ENCODE results near the gene ESR1.

ESR1 gene

GRCh38 chr6:152143359-152143758 lies 335.9 kb downstream of the ESR1 start:
- no peaks in the 10 kb centered on the region for H3K27me3 ChIP-seq (ENCODE audit: insufficient read depth, low read length, poor library complexity)
- no peak overlapping the region for H3K9ac ChIP-seq (ENCODE audit: low read length)
- no peak overlapping the region for H3K27ac ChIP-seq (ENCODE audit: low read depth, low read length)
- no peak overlapping the region for H3K56ac ChIP-seq (ENCODE audit: low read length)
- H2AK5ac ChIP-seq (ENCODE audit: low read length), result no peak overlapping the region
- no peaks in the 10 kb centered on the region for H3K36me3 ChIP-seq (ENCODE audit: control insufficient read depth, insufficient read depth, low read length)
- no peak overlapping the region for H4K5ac ChIP-seq (ENCODE audit: low read length)
- no peak overlapping the region for H3K23ac ChIP-seq (ENCODE audit: low read length)
- no peak overlapping the region for H2BK120ac ChIP-seq (ENCODE audit: low read depth, low read length)
- no peaks in the 10 kb centered on the region for H3K79me2 ChIP-seq (ENCODE audit: control insufficient read depth, insufficient read depth, low read length)
- H3K79me1 ChIP-seq (ENCODE audit: low read length), result no peaks in the 10 kb centered on the region
- H2BK15ac ChIP-seq (replicated peaks; ENCODE audit: low read depth), result no peak overlapping the region
- no peak overlapping the region for H4K8ac ChIP-seq (ENCODE audit: low read depth, low read length)
- no peaks in the 10 kb centered on the region for H3K4me1 ChIP-seq (ENCODE audit: control insufficient read depth, low read depth, low read length)
- no peak overlapping the region for H3K4me3 ChIP-seq (ENCODE audit: low read length)
- no peak overlapping the region for H3K18ac ChIP-seq (ENCODE audit: low read length)
- WGBS (ENCODE audit: extremely low coverage, insufficient coverage, low lambda C conversion rate), result no CpG with 5 or more reads among the region's 11 CpGs
- no peak overlapping the region for H3K4me2 ChIP-seq (ENCODE audit: low read length)
- no peak overlapping the region for H2BK5ac ChIP-seq (ENCODE audit: low read length)
- no peak overlapping the region for H3K4ac ChIP-seq (ENCODE audit: low read depth, low read length)
- DNase-seq, result no peak

GRCh38 chr6:152146385-152146784 lies 338.9 kb downstream of the ESR1 start:
- Histone ChIP-seq H3K79me1 (ENCODE audit: low read length) (no peaks in the 10 kb centered on the region), H3K36me3 (ENCODE audit: control insufficient read depth, insufficient read depth, low read length) (no peaks in the 10 kb centered on the region), H3K4ac (ENCODE audit: low read depth, low read length) (no peak overlapping the region), H3K18ac (ENCODE audit: low read length) (no peak overlapping the region), H4K5ac (ENCODE audit: low read length) (no peak overlapping the region), H4K8ac (ENCODE audit: low read depth, low read length) (no peak overlapping the region), H2BK15ac (replicated peaks; ENCODE audit: low read depth) (no peak overlapping the region), H3K4me3 (ENCODE audit: low read length) (no peak overlapping the region), H3K9ac (ENCODE audit: low read length) (no peak overlapping the region), H3K27ac (ENCODE audit: low read depth, low read length) (no peak overlapping the region), H3K23ac (ENCODE audit: low read length) (no peak overlapping the region), H3K27me3 (ENCODE audit: insufficient read depth, low read length, poor library complexity) (no peaks in the 10 kb centered on the region), H2BK120ac (ENCODE audit: low read depth, low read length) (no peak overlapping the region), H3K4me1 (ENCODE audit: control insufficient read depth, low read depth, low read length) (no peaks in the 10 kb centered on the region), H3K4me2 (ENCODE audit: low read length) (no peak overlapping the region), H2BK5ac (ENCODE audit: low read length) (no peak overlapping the region), H3K79me2 (ENCODE audit: control insufficient read depth, insufficient read depth, low read length) (no peaks in the 10 kb centered on the region), H2AK5ac (ENCODE audit: low read length) (no peak overlapping the region), H3K56ac (ENCODE audit: low read length) (no peak overlapping the region)
- no CpG with 5 or more reads among the region's 1 CpG for WGBS (ENCODE audit: extremely low coverage, insufficient coverage, low lambda C conversion rate)
- DNase-seq, result no peak

- Histone ChIP-seq H3K4me1 (ENCODE audit: control insufficient read depth, low read depth, low read length) (no peaks in the 10 kb centered on the region), H2AK5ac (ENCODE audit: low read length) (no peak overlapping the region), H3K27ac (ENCODE audit: low read depth, low read length) (no peak overlapping the region), H3K56ac (ENCODE audit: low read length) (no peak overlapping the region), H3K27me3 (ENCODE audit: insufficient read depth, low read length, poor library complexity) (no peaks in the 10 kb centered on the region), H3K18ac (ENCODE audit: low read length) (no peak overlapping the region), H3K36me3 (ENCODE audit: control insufficient read depth, insufficient read depth, low read length) (no peaks in the 10 kb centered on the region), H3K23ac (ENCODE audit: low read length) (no peak overlapping the region), H3K79me1 (ENCODE audit: low read length) (no peaks in the 10 kb centered on the region), H3K4ac (ENCODE audit: low read depth, low read length) (no peak overlapping the region), H4K8ac (ENCODE audit: low read depth, low read length) (no peak overlapping the region), H2BK5ac (ENCODE audit: low read length) (no peak overlapping the region), H2BK120ac (ENCODE audit: low read depth, low read length) (no peak overlapping the region), H3K4me3 (ENCODE audit: low read length) (no peak overlapping the region), H3K4me2 (ENCODE audit: low read length) (no peak overlapping the region), H2BK15ac (replicated peaks; ENCODE audit: low read depth) (no peak overlapping the region), H3K79me2 (ENCODE audit: control insufficient read depth, insufficient read depth, low read length) (no peaks in the 10 kb centered on the region), H4K5ac (ENCODE audit: low read length) (no peak overlapping the region), H3K9ac (ENCODE audit: low read length) (no peak overlapping the region)
- DNase-seq, result no peak
- no CpG with 5 or more reads among the region's 6 CpGs for WGBS (ENCODE audit: extremely low coverage, insufficient coverage, low lambda C conversion rate)
Observed at GRCh38 chr6:152147269-152147668, 339.8 kb downstream of the ESR1 start.

GRCh38 chr6:152148412-152148811 lies 340.9 kb downstream of the ESR1 start:
- H3K27ac ChIP-seq (ENCODE audit: low read depth, low read length), result no peak overlapping the region
- no peaks in the 10 kb centered on the region for H3K4me1 ChIP-seq (ENCODE audit: control insufficient read depth, low read depth, low read length)
- DNase-seq, result no peak
- no peak overlapping the region for H4K8ac ChIP-seq (ENCODE audit: low read depth, low read length)
- WGBS (ENCODE audit: extremely low coverage, insufficient coverage, low lambda C conversion rate), result no CpG with 5 or more reads among the region's 1 CpG
- no peak overlapping the region for H3K4ac ChIP-seq (ENCODE audit: low read depth, low read length)
- H3K4me2 ChIP-seq (ENCODE audit: low read length), result no peak overlapping the region
- no peak overlapping the region for H3K18ac ChIP-seq (ENCODE audit: low read length)
- H3K56ac ChIP-seq (ENCODE audit: low read length), result no peak overlapping the region
- H3K79me2 ChIP-seq (ENCODE audit: control insufficient read depth, insufficient read depth, low read length), result no peaks in the 10 kb centered on the region
- no peak overlapping the region for H2BK15ac ChIP-seq (replicated peaks; ENCODE audit: low read depth)
- no peaks in the 10 kb centered on the region for H3K27me3 ChIP-seq (ENCODE audit: insufficient read depth, low read length, poor library complexity)
- H2AK5ac ChIP-seq (ENCODE audit: low read length), result no peak overlapping the region
- no peaks in the 10 kb centered on the region for H3K36me3 ChIP-seq (ENCODE audit: control insufficient read depth, insufficient read depth, low read length)
- no peaks in the 10 kb centered on the region for H3K79me1 ChIP-seq (ENCODE audit: low read length)
- no peak overlapping the region for H2BK5ac ChIP-seq (ENCODE audit: low read length)
- no peak overlapping the region for H3K9ac ChIP-seq (ENCODE audit: low read length)
- H3K4me3 ChIP-seq (ENCODE audit: low read length), result no peak overlapping the region
- H4K5ac ChIP-seq (ENCODE audit: low read length), result no peak overlapping the region
- no peak overlapping the region for H2BK120ac ChIP-seq (ENCODE audit: low read depth, low read length)
- no peak overlapping the region for H3K23ac ChIP-seq (ENCODE audit: low read length)

GRCh38 chr6:152150196-152150595 lies 342.7 kb downstream of the ESR1 start:
- Histone ChIP-seq H3K79me2 (ENCODE audit: control insufficient read depth, insufficient read depth, low read length) (no peaks in the 10 kb centered on the region), H2BK120ac (ENCODE audit: low read depth, low read length) (no peak overlapping the region), H2AK5ac (ENCODE audit: low read length) (no peak overlapping the region), H3K4me3 (ENCODE audit: low read length) (no peak overlapping the region), H2BK15ac (replicated peaks; ENCODE audit: low read depth) (no peak overlapping the region), H3K36me3 (ENCODE audit: control insufficient read depth, insufficient read depth, low read length) (no peaks in the 10 kb centered on the region), H3K9ac (ENCODE audit: low read length) (no peak overlapping the region), H3K56ac (ENCODE audit: low read length) (no peak overlapping the region), H3K4me2 (ENCODE audit: low read length) (no peak overlapping the region), H3K27ac (ENCODE audit: low read depth, low read length) (no peak overlapping the region), H4K5ac (ENCODE audit: low read length) (no peak overlapping the region), H3K18ac (ENCODE audit: low read length) (no peak overlapping the region), H4K8ac (ENCODE audit: low read depth, low read length) (no peak overlapping the region), H3K23ac (ENCODE audit: low read length) (no peak overlapping the region), H3K27me3 (ENCODE audit: insufficient read depth, low read length, poor library complexity) (no peaks in the 10 kb centered on the region), H3K79me1 (ENCODE audit: low read length) (no peaks in the 10 kb centered on the region), H3K4ac (ENCODE audit: low read depth, low read length) (no peak overlapping the region), H2BK5ac (ENCODE audit: low read length) (no peak overlapping the region), H3K4me1 (ENCODE audit: control insufficient read depth, low read depth, low read length) (no peaks in the 10 kb centered on the region)
- DNase-seq, result no peak
- no CpG with 5 or more reads among the region's 3 CpGs for WGBS (ENCODE audit: extremely low coverage, insufficient coverage, low lambda C conversion rate)

- Histone ChIP-seq H2BK15ac (replicated peaks; ENCODE audit: low read depth) (no peak overlapping the region), H2AK5ac (ENCODE audit: low read length) (no peak overlapping the region), H2BK120ac (ENCODE audit: low read depth, low read length) (no peak overlapping the region), H3K18ac (ENCODE audit: low read length) (no peak overlapping the region), H3K23ac (ENCODE audit: low read length) (no peak overlapping the region), H4K8ac (ENCODE audit: low read depth, low read length) (no peak overlapping the region), H3K4me2 (ENCODE audit: low read length) (no peak overlapping the region), H3K4me1 (ENCODE audit: control insufficient read depth, low read depth, low read length) (no peaks in the 10 kb centered on the region), H3K79me2 (ENCODE audit: control insufficient read depth, insufficient read depth, low read length) (no peaks in the 10 kb centered on the region), H3K56ac (ENCODE audit: low read length) (no peak overlapping the region), H3K36me3 (ENCODE audit: control insufficient read depth, insufficient read depth, low read length) (no peaks in the 10 kb centered on the region), H4K5ac (ENCODE audit: low read length) (no peak overlapping the region), H3K4ac (ENCODE audit: low read depth, low read length) (no peak overlapping the region), H3K79me1 (ENCODE audit: low read length) (no peaks in the 10 kb centered on the region), H3K4me3 (ENCODE audit: low read length) (no peak overlapping the region), H2BK5ac (ENCODE audit: low read length) (no peak overlapping the region), H3K9ac (ENCODE audit: low read length) (no peak overlapping the region), H3K27ac (ENCODE audit: low read depth, low read length) (no peak overlapping the region), H3K27me3 (ENCODE audit: insufficient read depth, low read length, poor library complexity) (no peaks in the 10 kb centered on the region)
- no CpG with 5 or more reads among the region's 13 CpGs for WGBS (ENCODE audit: extremely low coverage, insufficient coverage, low lambda C conversion rate)
- DNase-seq, result no peak
Observed at GRCh38 chr6:152151920-152152319, 344.4 kb downstream of the ESR1 start.
